ENCODE results near the gene EPN1. TPM values are rescaled to one million over a fixed set of nuclear protein-coding genes. Genes with fewer than 3 reads are reported as not detected.
A peak's percentile ranks its signal among the peaks of the same experiment; 100 is the strongest.
"Not testable (repeated sequence)": the region's sequence is repeated elsewhere in the genome, so short reads cannot be mapped to it uniquely, and the experiment has no call there.

The EPN1 gene
- total and polyA plus RNA-seq, 8 donors = 17.8 to 363 (median 183) TPM

DNA sequence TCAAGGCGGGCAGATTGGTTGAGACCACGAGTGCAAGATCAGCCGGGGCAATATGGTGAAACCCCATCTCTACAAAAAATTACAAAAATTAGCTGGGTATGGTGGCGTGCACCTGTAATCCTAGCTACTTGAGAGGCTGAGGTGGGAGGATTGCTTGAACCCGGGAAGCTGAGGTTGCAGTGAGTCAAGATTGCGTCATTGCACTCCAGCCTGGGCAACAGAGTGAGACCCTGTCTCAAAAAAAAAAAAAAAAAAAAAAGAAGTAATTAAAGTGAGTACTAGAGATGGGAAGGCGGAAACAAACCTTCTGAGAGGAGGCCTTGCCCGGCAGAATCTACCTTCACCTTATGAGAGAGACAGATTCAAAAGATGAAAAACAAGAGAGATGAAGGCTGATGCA, 48.5 kb downstream of the EPN1 start:
- 91 to 94% (median 91%) methylated on average over 6 to 8 of the region's 8 CpGs for WGBS, 5 donors

GRCh38 chr19:55730378-55730777, 55.4 kb downstream of the EPN1 start:
- DNase-seq; H3K4me1 ChIP-seq; intact Hi-C loops (cut with DNase I; ENCODE audit: low total_unique reads); H3K36me3 ChIP-seq; H3K4me3 ChIP-seq; H3K27ac ChIP-seq; H3K27me3 ChIP-seq; H3K9me3 ChIP-seq: not testable (repeated sequence)
- WGBS, 5 donors = 80 to 92% (median 88%) methylated on average over 2 of the region's 2 CpGs

More for the DNA sequence above, 48.5 kb downstream of the EPN1 start:
- DNase-seq = no peak
- intact Hi-C loops (cut with DNase I; ENCODE audit: low total_unique reads) = no loop called here
- H3K36me3 ChIP-seq = no peaks in the 10 kb centered on the region
- peaks cover 0 to 31% (median 0%) of the 10 kb centered on the region in 3 donors for H3K27me3 ChIP-seq
- H3K9me3 ChIP-seq = peaks cover 9 to 25% (median 11%) of the 10 kb centered on the region in 4 donors
- H3K4me3 ChIP-seq = no peak overlapping the region
- H3K27ac ChIP-seq = no peak overlapping the region
- TF ChIP-seq EP300 (IDR thresholded peaks at IDR 0.05) (no peak), POLR2AphosphoS5 (IDR thresholded peaks at IDR 0.05) (no peak), POLR2A (IDR thresholded peaks at IDR 0.05) (no peak)
- TF ChIP-seq, protein P1, sequence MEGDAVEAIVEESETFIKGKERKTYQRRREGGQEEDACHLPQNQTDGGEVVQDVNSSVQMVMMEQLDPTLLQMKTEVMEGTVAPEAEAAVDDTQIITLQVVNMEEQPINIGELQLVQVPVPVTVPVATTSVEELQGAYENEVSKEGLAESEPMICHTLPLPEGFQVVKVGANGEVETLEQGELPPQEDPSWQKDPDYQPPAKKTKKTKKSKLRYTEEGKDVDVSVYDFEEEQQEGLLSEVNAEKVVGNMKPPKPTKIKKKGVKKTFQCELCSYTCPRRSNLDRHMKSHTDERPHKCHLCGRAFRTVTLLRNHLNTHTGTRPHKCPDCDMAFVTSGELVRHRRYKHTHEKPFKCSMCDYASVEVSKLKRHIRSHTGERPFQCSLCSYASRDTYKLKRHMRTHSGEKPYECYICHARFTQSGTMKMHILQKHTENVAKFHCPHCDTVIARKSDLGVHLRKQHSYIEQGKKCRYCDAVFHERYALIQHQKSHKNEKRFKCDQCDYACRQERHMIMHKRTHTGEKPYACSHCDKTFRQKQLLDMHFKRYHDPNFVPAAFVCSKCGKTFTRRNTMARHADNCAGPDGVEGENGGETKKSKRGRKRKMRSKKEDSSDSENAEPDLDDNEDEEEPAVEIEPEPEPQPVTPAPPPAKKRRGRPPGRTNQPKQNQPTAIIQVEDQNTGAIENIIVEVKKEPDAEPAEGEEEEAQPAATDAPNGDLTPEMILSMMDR (IDR thresholded peaks at IDR 0.05) = no peak
- H3K4me1 ChIP-seq = no peaks in the 10 kb centered on the region

DNA sequence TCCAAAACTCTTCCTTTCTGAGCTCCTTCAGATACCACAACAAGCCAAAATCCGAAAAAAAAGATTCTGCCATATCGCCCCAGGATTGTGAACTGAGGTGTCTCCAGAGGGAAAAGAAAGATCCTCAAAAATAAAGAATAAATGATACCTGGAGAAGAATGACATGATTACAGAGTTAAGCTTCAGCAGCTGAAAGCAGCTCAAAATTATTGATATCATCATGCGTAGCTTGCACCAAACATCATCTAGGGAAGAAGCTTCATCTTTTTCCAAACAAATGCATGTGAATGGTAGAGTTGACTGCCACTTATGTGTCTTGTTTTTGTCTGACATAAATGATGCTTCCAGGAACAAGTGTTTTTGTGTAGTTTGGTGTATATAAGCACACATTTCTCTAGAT, 63.3 kb downstream of the EPN1 start, which contains the start of gene NLRP9:
Gene NLRP9, minus strand, starts transcription at position 101 of the 400 bp plus-strand sequence. Its CDS starts 28 bp downstream, at position 73.
- DNase-seq = no peak
- Histone ChIP-seq H3K9me3 (no peaks in the 10 kb centered on the region), H3K4me1 (no peaks in the 10 kb centered on the region), H3K27ac (no peak within 1 kb of the TSS), H3K4me3 (no peak within 1 kb of the TSS), H3K27me3 (no peaks in the 10 kb centered on the region), H3K36me3 (no peaks in the 10 kb centered on the region)
- TF ChIP-seq, protein P1 (IDR thresholded peaks at IDR 0.05) = no peak
- no peak for TF ChIP-seq POLR2AphosphoS5 (IDR thresholded peaks at IDR 0.05)
- no peak for TF ChIP-seq EP300 (IDR thresholded peaks at IDR 0.05)
- TF ChIP-seq POLR2A (IDR thresholded peaks at IDR 0.05) = no peak
- intact Hi-C loops (cut with DNase I; ENCODE audit: low total_unique reads) = no loop called here
- WGBS, 5 donors = 88 to 95% (median 92%) methylated on average over 3 of the region's 3 CpGs

- Histone ChIP-seq H3K27ac (no peak overlapping the region), H3K9me3 (no peaks in the 10 kb centered on the region), H3K27me3 (no peaks in the 10 kb centered on the region), H3K36me3 (no peaks in the 10 kb centered on the region), H3K4me1 (no peaks in the 10 kb centered on the region), H3K4me3 (no peak overlapping the region)
- no peak for DNase-seq
- 88 to 95% (median 91%) methylated on average over 6 of the region's 6 CpGs for WGBS, 5 donors
- intact Hi-C loops (cut with DNase I; ENCODE audit: low total_unique reads) = no loop called here
- no peak for TF ChIP-seq EP300 (IDR thresholded peaks at IDR 0.05)
- TF ChIP-seq POLR2AphosphoS5 (IDR thresholded peaks at IDR 0.05) = no peak
- TF ChIP-seq, protein P1 (IDR thresholded peaks at IDR 0.05) = no peak
- no peak for TF ChIP-seq POLR2A (IDR thresholded peaks at IDR 0.05)
These were observed 75.7 kb downstream of the EPN1 start for GRCh38 chr19:55750715-55751114.

DNA sequence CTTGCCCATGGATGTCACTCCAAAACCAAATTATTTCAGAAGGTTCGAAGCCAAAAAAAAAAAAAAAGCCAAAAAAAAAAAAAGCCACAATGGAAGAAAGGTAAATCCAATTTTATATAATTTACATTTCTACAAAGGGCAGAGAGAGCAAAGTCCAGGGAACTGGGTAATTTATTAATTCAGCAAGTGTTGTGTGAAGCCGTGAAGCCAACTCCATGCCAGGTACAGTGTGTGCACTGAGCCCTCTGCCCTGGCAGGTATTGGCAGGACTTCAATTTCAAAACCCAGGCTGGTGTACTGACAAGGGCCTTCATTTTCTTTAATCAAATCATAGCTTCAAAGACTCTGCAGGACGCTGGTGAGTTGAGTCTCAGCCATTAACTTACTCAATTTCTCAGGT, 78.4 kb downstream of the EPN1 start:
- Histone ChIP-seq H3K4me1 (no peaks in the 10 kb centered on the region), H3K4me3 (no peak overlapping the region), H3K27me3 (peaks cover 0 to 4% (median 0%) of the 10 kb centered on the region in 3 donors), H3K9me3 (peaks cover 0 to 6% (median 0%) of the 10 kb centered on the region in 4 donors), H3K27ac (no peak overlapping the region), H3K36me3 (no peaks in the 10 kb centered on the region)
- DNase-seq = peak; percentile 27 to 72
- TF ChIP-seq POLR2AphosphoS5 (IDR thresholded peaks at IDR 0.05) (peak in 1 of 3 donors; percentile 14), EP300 (IDR thresholded peaks at IDR 0.05) (no peak), POLR2A (IDR thresholded peaks at IDR 0.05) (no peak)
- TF ChIP-seq, protein P1 (IDR thresholded peaks at IDR 0.05) = no peak
- 20 to 40% (median 28%) methylated on average over 3 of the region's 3 CpGs for WGBS, 5 donors
- intact Hi-C loops (cut with DNase I; ENCODE audit: low total_unique reads) = no loop called here

- intact Hi-C loops (cut with DNase I; ENCODE audit: low total_unique reads); H3K27ac ChIP-seq; H3K4me3 ChIP-seq; DNase-seq; H3K27me3 ChIP-seq; H3K9me3 ChIP-seq; H3K36me3 ChIP-seq; H3K4me1 ChIP-seq: not testable (repeated sequence)
- 71 to 84% (median 81%) methylated on average over 4 of the region's 4 CpGs for WGBS, 5 donors
These were observed 81.8 kb downstream of the EPN1 start for GRCh38 chr19:55756808-55757207.

DNA sequence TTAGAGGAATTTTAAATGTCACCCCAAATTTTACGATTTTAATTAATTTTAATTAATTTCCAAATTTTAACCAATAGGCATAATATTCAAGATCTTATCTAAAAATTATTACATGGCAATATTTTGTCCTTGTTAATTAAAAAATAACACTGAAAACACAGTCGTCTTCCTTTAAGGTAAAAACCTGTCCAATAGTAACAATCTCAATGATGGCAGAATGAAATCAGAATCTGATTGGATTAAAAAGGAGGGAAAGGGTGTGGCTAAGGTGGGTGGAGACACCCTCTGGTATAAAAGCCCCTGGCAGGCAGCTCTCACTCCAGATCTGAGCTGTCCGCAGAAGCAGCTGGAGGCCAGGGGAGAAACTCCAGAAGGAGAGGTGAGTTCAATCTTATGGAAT, 83.8 kb downstream of the EPN1 start, which contains the start of gene RFPL4A:
Gene RFPL4A, plus strand, starts transcription at position 301 of the 400 bp plus-strand sequence. CDS start 2,704 bp downstream, outside the sequence.
- intact Hi-C loops (cut with DNase I; ENCODE audit: low total_unique reads); DNase-seq; H3K4me1 ChIP-seq; H3K27ac ChIP-seq; H3K9me3 ChIP-seq; H3K4me3 ChIP-seq; H3K27me3 ChIP-seq; H3K36me3 ChIP-seq: not testable (repeated sequence)
- 83 to 95% (median 93%) methylated on average over 2 to 3 of the region's 3 CpGs for WGBS, 5 donors

Measured in stomach (tissue), 9 donors.